Peyer's patch (tissue), 4 donors: ENCODE measurements around the gene TRHDE.

Experiments
- POLR2A ChIP-seq, 2 donors: fragments of 450-650 bp; IDR thresholded peaks; one replicate each; pipeline ENCODE4 v1.5.1; 2017; ENCODE audit warnings: antibody characterized with exemption in 2 of 2, mild to moderate bottlenecking in 2 of 2, moderate library complexity in 2 of 2
- TF ChIP-seq, protein P1 (sequence below), 6 experiments: fragments of 450-650 bp in 4 of 6; fragments of 200-600 bp in 2 of 6; sonication (generic) in 1 of 6; IDR thresholded peaks; one replicate each; pipeline ENCODE4 v1.5.1; 2017 to 2019; ENCODE audit warnings: antibody characterized with exemption in 6 of 6, mild to moderate bottlenecking in 3 of 6, moderate library complexity in 1 of 6

DNA sequence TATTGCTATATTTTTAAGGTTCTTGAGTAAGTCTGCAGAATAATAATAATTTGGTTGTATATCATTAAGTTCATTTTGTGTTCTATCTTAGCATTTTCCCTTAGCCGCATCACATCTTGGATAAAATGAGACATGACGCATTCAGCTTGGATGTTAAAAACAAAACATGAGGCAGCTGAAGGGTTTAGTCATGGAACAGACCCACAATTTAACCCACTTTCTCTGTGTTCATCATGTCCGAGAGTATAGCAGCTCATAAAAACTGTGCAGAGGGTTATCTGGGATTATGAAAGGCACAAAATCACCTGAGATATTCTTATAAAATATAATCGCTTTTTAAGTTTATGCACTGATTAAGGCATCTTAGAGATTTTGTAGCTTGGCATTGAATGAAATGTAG, 219.3 kb downstream of the TRHDE start:
- TF ChIP-seq POLR2A (IDR thresholded peaks at IDR 0.05) = no peak
- TF ChIP-seq, protein P1, sequence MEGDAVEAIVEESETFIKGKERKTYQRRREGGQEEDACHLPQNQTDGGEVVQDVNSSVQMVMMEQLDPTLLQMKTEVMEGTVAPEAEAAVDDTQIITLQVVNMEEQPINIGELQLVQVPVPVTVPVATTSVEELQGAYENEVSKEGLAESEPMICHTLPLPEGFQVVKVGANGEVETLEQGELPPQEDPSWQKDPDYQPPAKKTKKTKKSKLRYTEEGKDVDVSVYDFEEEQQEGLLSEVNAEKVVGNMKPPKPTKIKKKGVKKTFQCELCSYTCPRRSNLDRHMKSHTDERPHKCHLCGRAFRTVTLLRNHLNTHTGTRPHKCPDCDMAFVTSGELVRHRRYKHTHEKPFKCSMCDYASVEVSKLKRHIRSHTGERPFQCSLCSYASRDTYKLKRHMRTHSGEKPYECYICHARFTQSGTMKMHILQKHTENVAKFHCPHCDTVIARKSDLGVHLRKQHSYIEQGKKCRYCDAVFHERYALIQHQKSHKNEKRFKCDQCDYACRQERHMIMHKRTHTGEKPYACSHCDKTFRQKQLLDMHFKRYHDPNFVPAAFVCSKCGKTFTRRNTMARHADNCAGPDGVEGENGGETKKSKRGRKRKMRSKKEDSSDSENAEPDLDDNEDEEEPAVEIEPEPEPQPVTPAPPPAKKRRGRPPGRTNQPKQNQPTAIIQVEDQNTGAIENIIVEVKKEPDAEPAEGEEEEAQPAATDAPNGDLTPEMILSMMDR (IDR thresholded peaks at IDR 0.05) = no peak
